Measurements from ENCODE around the gene P2RY6.

DNA sequence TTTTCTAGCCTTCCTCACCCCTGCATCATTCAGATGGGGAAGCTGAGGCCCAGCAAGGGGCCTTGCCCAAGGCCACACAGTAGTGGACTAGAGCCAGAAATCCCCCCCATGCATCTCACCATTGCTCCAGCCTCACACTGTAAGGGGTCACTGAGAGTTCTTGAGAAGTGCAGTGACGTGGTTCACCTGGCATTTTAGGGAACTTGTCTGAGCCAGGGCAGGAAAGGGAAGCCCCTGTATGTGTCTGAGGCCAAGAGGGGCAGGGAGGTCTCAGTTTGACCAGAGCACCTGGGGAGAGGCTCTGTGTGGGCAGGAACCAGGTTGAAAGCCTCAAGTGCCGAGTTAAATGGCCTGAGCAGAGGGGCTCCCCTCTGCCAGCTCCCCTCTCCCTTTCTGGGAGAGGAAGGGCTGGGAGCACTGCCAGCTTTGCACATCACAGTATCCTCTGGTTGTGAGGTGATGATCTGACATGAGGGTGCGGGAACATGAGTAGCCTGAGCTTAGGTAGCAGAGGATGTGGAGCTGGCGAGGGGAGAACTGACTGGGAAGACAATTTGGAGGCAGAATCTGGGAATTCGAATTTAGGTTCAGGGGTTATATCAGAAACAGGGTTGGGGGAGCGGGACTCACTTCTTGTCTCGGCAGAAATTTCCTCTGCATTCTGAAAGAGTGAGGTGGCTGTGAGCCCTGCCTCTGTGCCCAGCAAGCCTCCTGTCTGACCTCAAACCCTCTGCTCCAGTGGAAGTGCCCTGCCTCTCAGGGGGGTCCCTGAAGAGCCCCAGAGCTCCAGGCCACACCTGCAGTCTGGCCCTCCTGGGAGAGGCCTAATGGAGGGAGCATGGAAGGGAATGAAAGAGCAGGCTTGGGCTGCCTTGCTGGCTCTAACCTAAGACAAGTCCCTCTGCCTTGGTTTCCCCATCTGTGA is 50.5 kb downstream of the P2RY6 start:
- TF ChIP-seq CTCF (IDR thresholded peaks at IDR 0.05) (no peak), POLR2A (IDR thresholded peaks at IDR 0.05) (no peak)
